GM12872 (cell line): ENCODE measurements around the gene ORC4.

Experiments
- TF ChIP-seq, protein P1 (sequence below): IDR thresholded peaks from 3 replicates; pipeline ENCODE4 v1.5.1; 2011; ENCODE audit warnings: low read depth, mild to moderate bottlenecking, low read length, moderate library complexity; ENCODE audit not compliant: insufficient read depth

The ORC4 gene

DNA sequence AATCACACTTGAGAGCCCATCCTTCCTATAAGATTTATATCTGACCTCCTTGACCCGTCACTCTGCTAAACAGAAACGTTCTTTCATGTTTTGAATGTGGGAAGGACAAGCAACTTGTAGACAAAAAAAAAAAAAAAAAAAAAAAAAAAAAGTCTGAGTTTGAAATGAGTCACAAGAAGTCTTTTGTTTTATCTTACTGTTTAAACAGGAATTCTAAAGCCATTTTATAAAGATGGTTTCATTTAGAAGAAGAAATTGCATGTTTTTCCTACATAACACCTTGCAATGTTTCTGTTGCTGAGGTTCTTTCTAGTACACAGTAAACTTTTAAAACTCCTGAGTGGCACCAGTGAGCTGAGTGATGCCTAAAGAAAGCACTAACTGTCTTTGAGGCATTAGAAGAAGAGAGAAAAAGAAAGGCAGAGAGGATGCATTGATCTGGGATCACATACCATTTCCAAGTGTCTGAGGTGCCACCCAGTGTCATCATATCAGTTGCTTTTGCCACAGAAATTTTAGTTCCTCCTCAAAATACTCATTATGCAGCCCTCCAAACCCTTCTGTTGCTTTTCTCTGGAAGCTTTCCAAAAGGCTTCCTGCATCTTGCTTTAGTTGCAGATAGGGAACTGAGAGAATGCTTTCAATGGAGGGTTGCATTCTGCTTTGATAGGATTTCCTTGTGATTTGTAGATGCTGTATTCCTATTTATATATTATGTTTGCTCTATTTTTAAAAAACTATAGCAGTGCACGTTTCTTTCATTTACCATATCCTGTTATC, 106.6 kb downstream of the ORC4 start:
- TF ChIP-seq, protein P1, sequence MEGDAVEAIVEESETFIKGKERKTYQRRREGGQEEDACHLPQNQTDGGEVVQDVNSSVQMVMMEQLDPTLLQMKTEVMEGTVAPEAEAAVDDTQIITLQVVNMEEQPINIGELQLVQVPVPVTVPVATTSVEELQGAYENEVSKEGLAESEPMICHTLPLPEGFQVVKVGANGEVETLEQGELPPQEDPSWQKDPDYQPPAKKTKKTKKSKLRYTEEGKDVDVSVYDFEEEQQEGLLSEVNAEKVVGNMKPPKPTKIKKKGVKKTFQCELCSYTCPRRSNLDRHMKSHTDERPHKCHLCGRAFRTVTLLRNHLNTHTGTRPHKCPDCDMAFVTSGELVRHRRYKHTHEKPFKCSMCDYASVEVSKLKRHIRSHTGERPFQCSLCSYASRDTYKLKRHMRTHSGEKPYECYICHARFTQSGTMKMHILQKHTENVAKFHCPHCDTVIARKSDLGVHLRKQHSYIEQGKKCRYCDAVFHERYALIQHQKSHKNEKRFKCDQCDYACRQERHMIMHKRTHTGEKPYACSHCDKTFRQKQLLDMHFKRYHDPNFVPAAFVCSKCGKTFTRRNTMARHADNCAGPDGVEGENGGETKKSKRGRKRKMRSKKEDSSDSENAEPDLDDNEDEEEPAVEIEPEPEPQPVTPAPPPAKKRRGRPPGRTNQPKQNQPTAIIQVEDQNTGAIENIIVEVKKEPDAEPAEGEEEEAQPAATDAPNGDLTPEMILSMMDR, result no peak

DNA sequence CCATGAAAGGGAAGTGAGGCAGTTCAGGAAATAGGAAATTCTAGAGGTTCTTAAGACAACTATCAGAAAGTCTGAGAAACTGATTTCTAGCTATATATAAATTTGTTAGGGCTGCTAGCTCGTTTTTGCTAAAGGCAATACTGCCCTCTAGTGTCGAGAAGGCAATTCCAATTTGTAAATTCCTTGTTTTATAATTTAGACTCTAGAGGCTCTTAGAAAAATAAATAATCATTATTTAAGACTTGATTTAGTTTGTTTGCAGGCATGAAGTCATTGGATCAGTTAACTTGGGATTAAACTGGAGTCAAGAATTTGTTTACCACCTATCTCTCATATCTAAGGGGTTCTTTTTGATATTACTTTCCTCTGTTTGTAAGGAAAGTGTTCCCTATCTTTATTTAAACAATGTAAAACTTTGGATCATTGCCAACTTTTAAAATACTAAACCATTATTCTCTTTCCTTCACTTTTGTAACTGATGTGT, 109.5 kb downstream of the ORC4 start:
- TF ChIP-seq, protein P1, result peak; percentile 54; the same call in 2 of the 3 replicates

DNA sequence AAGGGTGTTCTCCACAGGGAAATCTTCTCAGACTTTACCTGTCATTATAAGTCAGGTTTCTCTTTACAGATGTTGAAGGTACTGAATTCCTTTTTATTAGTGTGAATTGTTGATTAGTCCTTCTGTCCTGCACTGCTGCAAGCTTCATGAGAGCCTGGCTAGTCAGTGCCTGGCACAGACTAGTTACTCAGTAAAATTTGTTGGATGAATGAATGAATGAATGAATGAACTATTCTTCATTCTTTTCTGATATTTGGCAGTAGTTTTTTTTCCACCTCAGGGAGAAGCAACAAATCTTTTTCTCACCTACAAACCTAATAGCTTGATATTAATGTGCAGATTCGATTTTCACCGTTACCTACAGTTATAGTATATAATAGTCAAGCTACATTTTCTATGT, 111.4 kb downstream of the ORC4 start:
- TF ChIP-seq, protein P1, result no peak

DNA sequence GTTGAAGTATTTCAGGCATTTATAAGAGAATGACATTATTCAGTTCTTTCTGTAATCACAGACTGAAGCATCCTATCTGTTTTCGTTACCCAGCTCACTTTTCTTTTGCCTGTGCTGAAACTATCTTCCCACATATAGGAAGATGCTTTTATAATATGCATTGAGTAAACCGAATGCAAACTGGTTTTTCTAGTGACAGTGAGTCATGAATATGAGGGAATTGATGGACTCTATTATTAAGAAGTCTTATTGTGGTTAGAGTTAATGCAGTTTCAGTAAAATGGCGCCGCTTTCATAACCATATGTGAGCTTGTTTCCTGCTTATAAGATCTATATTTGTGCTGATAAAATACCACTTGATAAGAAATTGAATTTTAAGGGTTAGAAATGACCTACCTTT, 116.5 kb downstream of the ORC4 start:
- TF ChIP-seq, protein P1, result no peak

DNA sequence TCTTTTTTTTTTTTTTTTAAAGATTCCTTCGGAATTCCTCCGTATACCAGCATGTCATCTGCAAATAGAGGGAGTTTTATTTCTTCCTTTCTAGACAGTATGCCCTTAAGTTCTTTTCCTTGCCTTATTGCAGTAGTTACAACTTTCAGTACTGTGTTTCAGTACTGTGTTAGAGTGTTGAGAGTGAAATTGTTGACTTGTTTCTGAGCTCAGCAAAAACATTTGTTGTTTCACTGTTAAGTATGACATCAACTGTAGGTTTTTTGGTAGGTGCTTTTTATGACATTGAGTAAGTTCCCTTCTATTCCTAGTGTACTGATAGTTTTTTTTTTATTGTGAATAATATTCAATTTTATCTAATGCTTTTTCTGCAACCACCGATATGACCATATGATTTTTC, 131.9 kb downstream of the ORC4 start:
- TF ChIP-seq, protein P1, result no peak

DNA sequence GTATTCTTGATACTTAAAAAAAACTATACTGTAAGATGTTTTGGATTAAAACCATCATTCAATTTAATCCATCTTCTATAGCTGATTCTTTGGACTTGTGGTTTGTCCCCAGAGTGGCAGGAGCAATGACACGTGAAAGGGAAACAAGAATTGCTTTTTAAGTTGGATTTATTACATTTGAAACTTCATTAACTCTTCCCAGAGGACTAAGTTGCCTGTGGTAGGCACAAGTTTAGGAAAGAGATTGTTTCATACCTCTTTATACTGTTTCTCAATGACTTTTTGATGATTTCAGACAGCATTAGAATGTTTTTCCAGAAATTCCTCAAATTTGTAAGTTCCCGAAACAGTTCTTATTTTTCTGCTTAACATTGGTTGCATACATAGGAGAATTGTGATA, 134.4 kb downstream of the ORC4 start:
- TF ChIP-seq, protein P1, result no peak

DNA sequence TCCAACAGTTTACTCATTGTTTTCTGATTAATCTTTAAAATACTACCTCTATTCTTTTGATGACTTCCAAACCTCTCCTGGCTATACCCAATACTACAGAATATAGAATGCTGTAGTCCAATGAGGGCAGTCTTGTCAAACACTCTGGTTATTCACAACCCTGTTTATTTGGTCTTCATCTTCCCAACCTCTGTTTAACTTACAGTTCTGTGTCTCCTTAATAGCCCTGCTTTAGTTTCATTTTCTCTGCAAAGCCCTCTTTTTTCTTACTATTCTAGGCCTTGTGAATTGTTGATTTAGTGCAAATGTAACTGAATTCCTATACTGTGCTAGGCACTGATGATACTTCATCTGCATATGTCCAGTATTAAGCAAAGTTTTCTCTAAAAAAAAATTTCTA, 135.7 kb downstream of the ORC4 start:
- TF ChIP-seq, protein P1, result no peak
